ENCODE measurements around the gene DDRGK1.
"Not testable (repeated sequence)": the region's sequence is repeated elsewhere in the genome, so short reads cannot be mapped to it uniquely, and the experiment has no call there.

DDRGK1 gene

DNA sequence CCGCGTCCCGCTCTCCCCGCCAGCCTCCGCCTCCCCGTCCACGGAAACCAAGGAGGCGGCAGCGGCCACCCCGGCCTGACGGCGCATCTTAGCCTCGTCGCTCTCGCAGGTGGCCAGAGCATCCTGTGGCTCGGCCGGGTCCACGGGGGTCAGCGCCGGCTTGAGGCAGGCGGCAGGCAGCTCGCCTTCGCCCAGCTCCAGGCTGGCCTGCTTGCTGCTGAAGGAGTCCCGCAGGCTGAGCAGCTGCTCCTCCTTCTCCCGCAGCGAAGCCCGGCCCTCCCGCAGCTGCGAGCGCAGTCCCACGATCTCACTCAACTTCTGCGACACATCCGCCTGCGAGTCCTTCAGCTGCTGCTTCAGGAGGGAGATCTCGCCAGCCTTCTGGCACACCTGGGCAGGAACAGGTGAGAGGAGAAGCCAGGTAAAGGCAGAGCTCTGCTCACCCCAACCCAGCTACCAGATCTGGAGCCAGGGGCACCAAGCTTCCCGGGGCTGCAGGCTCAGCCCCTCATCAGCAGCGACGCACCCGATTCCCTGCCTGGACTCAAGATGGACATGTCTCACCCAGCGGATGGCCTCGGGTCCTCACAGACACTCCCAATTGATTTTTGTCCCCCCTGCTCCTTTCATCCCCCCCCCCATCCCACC, 39.6 kb downstream of the DDRGK1 start:
- DNase-seq (ENCODE audit: low read depth) = no peak

- no peak for DNase-seq (ENCODE audit: low read depth)
These were observed 40.3 kb downstream of the DDRGK1 start for GRCh38 chr20:3164043-3164762.

DNA sequence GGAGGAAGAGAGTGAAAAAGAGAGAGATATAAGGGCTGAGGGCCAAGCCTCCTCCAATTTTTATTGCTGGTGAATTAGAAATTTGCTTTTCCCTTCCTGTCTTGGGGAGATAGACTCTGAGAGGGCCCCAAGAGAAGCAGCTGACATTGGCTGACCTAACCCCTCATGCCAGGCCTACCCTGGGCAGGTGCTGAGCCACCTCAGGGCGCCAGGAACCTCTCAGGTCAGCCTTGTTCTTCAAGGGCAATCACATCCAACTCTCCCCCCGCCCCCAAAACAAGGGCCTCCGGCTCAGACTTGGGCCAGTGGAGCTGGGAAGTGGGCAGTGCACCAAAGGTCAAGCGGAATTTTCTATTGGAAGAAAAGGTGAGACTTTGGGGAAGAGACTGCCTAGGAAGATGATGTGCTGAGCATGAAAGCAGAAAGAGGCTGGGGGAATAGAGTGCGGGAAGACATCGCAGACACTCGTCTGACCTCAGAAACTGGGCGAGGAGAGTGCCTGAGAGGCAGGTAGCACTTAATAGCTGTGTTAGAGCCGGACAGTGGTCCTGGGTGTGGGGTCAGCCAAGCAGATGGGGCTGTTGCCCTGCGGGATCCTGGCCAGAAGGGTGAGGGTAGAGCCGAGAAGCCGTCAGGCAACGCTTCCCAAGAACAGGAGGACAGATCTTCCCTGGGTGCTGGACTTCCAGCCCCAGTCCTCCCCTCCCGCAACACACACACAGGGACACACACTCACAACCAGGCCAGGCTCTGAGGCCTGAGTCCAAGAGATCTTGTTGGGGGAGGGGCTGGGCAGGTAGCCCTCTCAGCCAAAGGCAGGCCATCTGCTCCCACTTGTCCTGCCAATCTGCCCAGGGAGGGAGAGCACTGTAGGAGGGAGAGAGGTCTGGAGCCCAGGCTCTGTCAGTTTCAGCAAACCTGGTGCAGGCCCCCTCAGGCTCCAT, 41.1 kb downstream of the DDRGK1 start:
- no peak for DNase-seq (ENCODE audit: low read depth)

DNA sequence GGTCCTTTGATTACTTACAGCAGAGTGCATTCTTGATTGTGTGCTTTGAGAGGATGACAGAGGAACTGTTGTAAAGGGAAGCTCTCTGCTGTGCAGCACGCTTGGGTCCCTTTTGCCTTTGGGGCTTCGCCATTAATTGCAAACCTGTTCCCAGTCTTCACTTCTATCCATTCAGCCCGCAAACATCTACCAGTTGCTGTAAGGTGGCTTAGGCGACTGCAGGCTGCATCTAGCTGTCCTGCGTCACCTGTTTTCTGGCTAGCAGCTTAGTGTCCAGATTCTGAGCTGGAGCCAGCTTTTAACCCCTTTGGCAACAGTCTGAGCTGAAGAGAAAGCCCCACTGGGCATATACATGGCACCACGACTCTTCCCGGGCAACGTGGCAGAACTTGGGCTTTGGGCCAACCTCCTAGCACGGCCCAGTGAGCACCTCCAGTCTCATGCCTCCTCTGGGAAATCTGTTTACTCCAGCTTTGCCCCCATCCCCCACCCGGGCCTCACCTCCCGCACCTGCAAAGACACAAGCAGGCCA, 42.3 kb downstream of the DDRGK1 start:
- DNase-seq (ENCODE audit: low read depth) = no peak

DNA sequence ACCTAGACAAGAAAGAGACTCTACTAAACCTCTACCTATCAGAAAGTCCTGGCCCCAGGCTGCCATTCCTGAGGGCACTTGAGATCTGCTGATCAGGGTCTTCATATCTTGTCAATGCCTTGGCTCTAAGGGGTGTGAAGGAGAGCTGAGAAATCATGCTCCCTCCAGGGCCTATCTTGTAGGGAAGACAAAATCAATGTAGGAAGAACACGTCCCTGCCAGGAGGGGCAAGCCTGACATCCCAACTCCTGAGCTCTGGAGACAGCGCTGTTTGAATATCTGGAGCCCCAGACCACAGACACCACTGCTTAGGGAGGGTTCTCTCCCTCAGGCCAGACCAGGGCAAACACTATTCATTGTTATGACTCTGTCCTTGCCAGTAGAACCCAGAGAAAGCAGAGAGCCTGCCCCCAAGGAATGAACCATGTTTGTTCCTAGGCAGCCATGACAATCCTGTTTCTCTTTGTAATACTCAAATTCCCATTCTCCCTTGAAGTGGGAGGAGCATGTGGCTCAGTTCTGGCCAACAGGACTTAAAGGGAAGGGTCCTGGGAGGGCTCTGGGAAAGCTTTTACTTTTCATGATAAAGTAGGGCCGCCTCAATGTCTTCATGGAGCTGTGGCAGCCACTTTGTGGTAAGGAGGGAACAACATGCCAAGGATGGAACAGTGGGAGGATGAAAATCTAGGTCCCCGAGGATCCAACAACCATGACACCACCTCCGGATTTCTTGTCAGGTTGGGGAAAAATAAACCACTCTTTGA, 43.0 kb downstream of the DDRGK1 start:
- no peak for DNase-seq (ENCODE audit: low read depth)

DNA sequence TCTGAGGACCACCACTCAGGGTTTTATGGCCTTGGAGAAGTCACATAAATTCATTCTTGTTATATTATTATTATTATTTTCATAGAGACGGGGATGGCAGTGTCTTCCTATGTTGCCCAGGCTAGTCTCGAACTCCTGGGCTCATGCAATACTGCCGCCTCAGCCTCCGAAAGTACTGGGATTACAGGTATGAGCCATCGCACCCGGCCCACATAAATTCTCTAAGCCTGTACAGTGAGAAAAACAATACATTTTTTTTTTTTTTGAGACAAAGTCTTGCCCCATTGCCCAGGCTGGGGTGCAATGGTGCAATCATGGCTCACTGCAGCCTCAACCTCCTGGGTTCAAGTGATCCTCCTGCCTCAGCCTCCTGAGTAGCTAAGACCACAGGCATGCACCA, 44.1 kb downstream of the DDRGK1 start:
- no peak for DNase-seq (ENCODE audit: low read depth)

- DNase-seq (ENCODE audit: low read depth) = no peak
These were observed 45.5 kb downstream of the DDRGK1 start for GRCh38 chr20:3158968-3159431.

DNA sequence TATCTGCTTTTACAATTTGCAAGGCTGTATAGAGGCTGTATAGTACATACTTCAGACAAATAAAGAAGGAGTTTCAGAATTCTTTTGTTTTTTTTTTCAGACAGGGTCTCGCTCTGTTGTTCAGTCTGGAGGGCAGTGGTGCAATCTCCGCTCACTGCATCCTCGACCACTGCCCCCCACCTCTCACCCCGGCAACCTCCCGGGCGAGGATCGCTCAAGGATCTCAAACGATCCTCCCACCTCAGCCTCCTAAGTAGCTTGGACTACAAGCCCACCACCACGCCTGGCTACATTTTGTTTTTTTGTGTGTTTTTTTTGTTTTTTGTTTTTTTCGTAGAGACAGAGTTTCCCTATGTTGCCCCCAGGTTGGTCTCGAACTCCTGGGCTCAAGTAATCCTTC, 46.7 kb downstream of the DDRGK1 start:
- no peak for DNase-seq (ENCODE audit: low read depth)

- DNase-seq (ENCODE audit: low read depth) = no peak
These were observed 47.5 kb downstream of the DDRGK1 start for GRCh38 chr20:3156811-3157619.

GRCh38 chr20:3152057-3152644, 52.3 kb downstream of the DDRGK1 start:
- not testable (repeated sequence) for DNase-seq (ENCODE audit: low read depth)

GRCh38 chr20:3150908-3151307, 53.6 kb downstream of the DDRGK1 start:
- no peak for DNase-seq (ENCODE audit: low read depth)

DNA sequence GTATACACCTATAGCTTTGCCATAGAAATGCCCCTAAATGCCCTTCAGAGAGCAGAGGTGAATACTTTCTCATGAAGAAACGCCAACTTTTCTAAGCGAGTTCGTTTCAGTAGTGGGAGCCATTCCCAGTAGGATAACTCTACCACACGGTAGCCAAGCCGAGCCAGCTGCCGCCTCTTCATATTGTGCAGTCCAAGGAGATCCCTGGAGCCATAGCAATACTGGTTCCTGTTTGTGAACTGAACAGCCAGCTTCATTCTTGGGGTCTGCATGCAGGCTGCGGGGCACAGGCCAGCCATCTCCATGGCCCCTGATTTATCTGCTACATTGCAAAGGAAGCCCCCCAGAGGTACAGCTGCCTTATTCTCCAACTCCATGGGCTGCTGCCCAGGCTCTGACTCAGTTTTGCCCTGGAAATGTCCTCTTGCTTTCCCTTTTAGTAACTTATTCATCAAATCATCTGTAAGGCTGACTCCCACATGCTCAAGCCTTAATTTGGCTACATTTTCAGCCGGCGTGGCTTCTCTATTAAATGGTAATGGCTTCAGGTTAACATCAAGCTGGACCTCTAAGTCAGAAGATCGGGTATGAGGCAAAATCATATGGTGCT, 57.6 kb downstream of the DDRGK1 start:
- no peak for DNase-seq (ENCODE audit: low read depth)

GRCh38 chr20:3141757-3142156, 62.7 kb downstream of the DDRGK1 start:
- no peak for DNase-seq (ENCODE audit: low read depth)

Data from activated T-cell treated with anti-CD3 and anti-CD28 coated beads for 1 hour (primary cell).